ENCODE results near the gene ST6GALNAC1. TPM values are rescaled to one million over a fixed set of nuclear protein-coding genes. Genes with fewer than 3 reads are reported as not detected.

Gene ST6GALNAC1
- total RNA-seq, 4 donors from 2014 or later: 2.4 to 5.6 TPM; not detected in 2

DNA sequence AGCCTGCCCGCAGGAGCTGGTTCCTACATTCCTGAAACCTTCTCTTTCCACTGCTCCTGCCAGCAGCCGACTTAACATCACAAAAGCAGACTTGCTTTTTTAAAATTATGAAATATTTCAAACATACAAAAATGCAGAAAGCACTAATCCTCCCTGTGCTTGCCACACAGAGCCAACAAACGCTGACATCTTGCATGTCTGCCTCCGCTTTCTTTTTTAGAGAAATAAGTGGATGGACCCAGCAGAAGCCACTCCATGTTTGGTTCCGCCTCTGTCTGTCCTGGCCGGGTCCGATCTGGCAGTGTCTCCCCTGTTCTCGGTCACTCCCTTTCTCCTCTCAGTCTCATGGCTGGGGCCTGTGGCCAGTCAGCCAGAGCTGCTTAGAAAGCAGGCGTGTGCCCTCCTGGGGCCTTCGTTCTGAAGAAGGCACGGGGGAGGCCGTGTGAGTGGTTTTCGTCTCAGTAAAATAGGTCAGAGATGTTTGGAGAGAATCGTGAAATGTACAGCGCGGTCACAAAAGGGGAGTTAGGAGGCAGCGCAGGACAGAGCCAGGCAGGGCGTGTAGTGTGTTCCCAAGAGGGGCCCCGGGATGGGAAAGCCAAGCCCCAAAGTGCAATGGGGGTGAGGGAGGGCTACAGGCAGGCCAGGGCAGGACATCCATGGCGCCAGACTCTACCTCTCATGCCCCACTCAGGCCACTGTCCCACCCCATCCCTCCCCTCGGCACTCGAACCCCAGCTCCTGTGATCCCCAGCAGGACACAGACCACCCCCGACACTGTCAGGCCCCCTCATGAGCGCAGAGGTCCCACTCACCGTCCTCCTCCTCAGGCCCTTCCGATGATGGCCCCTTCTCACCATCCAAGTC is 44.0 kb upstream of the ST6GALNAC1 start:
- DNase-seq (ENCODE audit: low spot score in 2 of 2): peak; percentile 56 to 92
- intact Hi-C loops (cut with DNase I; ENCODE audit: low total_unique reads): no loop called here
- WGBS, 2 donors: 64 to 71% methylated on average over 26 of the region's 26 CpGs
- H3K4me3 ChIP-seq (ENCODE audit: low read depth, poor library complexity, severe bottlenecking): no peak overlapping the region
- TF ChIP-seq, protein P1, sequence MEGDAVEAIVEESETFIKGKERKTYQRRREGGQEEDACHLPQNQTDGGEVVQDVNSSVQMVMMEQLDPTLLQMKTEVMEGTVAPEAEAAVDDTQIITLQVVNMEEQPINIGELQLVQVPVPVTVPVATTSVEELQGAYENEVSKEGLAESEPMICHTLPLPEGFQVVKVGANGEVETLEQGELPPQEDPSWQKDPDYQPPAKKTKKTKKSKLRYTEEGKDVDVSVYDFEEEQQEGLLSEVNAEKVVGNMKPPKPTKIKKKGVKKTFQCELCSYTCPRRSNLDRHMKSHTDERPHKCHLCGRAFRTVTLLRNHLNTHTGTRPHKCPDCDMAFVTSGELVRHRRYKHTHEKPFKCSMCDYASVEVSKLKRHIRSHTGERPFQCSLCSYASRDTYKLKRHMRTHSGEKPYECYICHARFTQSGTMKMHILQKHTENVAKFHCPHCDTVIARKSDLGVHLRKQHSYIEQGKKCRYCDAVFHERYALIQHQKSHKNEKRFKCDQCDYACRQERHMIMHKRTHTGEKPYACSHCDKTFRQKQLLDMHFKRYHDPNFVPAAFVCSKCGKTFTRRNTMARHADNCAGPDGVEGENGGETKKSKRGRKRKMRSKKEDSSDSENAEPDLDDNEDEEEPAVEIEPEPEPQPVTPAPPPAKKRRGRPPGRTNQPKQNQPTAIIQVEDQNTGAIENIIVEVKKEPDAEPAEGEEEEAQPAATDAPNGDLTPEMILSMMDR (IDR thresholded peaks at IDR 0.05): no peak
- TF ChIP-seq POLR2A (IDR thresholded peaks at IDR 0.05): no peak

DNA sequence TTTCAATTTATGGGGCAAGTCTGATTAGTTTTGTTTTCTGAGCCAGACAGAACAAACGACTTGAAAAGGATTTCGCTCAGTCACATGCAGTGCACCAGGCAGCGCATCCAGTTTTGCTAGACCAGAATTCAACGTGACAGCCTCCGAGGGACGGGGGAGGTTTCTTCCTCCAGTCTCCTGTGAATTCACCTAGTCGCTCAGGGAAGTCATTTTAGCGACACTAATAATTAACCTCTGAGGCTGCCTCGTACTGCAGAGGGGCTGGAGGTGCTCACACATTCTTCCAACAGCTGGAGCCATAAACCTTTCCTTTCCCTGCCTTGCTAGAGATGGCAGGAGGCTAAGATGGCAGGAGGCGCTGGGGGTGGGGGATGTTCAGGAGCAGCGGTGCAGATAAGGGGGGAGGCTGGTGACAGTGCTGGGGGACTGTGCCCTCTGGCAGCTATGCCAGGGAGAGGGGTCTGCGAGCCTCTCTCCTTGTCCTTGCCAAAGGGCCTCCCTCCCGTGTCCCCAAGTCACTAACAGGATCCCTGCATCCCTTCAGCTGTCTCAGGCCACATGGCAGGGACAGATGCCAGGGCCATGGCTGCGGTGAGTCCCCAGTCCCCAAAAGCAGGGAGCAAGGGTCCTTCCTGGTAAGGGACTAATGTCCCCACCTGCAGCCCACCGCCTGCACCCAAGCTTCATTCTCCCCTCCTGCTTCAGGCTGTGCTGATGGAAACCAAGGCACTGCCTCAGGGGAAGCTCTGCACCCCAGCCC is 43.2 kb upstream of the ST6GALNAC1 start:
- 72% methylated on average over 15 of the region's 15 CpGs for WGBS, 2 donors
- no peak overlapping the region for H3K4me3 ChIP-seq (ENCODE audit: low read depth, poor library complexity, severe bottlenecking)
- intact Hi-C loops (cut with DNase I; ENCODE audit: low total_unique reads): no loop called here
- DNase-seq (ENCODE audit: low spot score in 2 of 2): no peak
- TF ChIP-seq, protein P1 (IDR thresholded peaks at IDR 0.05): no peak
- TF ChIP-seq POLR2A (IDR thresholded peaks at IDR 0.05): no peak

DNA sequence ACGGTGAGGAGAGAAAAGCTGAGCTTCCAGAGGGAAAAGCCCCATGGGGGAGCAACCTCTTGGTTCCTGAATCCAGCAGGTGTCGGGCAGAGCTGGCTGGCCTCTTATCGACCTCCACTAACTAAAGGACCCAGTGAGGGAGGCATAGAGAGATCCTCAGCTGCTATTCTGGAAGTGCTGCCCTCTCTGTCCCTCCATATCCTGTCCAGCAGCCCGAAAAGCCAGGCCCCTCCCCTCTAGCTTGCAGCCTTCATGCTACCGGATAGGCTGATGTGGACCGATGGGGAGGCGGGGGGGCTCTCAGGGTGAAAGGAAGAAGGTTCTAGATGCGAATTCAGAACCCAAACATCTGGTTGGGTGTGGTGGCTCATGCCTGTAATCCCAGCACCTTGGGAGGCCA is 42.3 kb upstream of the ST6GALNAC1 start:
- H3K4me3 ChIP-seq (ENCODE audit: low read depth, poor library complexity, severe bottlenecking): no peak overlapping the region
- no peak for DNase-seq (ENCODE audit: low spot score in 2 of 2)
- WGBS, 2 donors: 79 to 93% methylated on average over 8 of the region's 8 CpGs
- TF ChIP-seq POLR2A (IDR thresholded peaks at IDR 0.05): no peak
- TF ChIP-seq, protein P1 (IDR thresholded peaks at IDR 0.05): no peak
- intact Hi-C loops (cut with DNase I; ENCODE audit: low total_unique reads): no loop called here

DNA sequence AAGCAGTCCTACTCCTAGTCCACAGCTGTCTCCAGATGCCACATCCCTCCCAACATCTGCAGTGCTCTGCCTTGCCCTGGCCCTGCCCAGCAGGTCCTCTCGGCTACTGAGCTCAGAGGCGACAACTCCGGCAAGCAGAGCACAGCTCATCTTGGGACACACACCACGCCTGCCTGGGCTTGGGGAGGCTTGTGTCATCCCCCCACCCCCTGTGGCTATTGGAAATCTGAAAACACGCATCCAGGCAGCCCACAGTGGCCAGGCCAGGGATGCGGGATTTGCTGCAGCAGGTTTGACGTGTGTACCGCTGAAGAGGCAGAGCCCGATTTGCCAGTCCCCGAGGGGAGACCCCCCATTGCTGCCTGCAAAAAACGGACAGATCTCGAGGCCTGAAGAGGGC is 41.8 kb upstream of the ST6GALNAC1 start:
- TF ChIP-seq, protein P1 (IDR thresholded peaks at IDR 0.05): no peak
- TF ChIP-seq POLR2A (IDR thresholded peaks at IDR 0.05): no peak
- no peak overlapping the region for H3K4me3 ChIP-seq (ENCODE audit: low read depth, poor library complexity, severe bottlenecking)
- intact Hi-C loops (cut with DNase I; ENCODE audit: low total_unique reads): no loop called here
- 85 to 88% methylated on average over 10 to 11 of the region's 12 CpGs for WGBS, 2 donors
- no peak for DNase-seq (ENCODE audit: low spot score in 2 of 2)

DNA sequence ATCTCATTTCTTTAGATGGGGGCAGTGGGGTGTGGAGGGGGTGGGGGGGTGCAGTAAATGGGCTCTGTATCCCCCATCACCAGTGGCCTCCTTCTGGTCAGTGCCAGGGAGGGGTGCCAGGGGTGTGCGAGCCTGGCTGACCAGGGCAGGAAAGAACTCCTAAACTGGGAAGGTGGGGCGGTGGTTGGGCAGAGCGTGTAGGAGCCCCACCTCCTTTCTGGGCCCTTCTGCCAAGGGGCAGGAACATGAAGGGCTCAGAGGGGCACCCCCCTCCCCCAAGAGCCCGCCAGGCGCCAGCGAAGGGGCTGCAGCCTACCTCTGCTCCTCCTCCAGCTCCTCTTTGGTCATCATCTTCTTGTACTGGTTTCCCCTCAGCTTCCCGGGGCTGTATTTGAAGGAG is 41.2 kb upstream of the ST6GALNAC1 start:
- no peak overlapping the region for H3K4me3 ChIP-seq (ENCODE audit: low read depth, poor library complexity, severe bottlenecking)
- DNase-seq (ENCODE audit: low spot score in 2 of 2): no peak
- 87 to 88% methylated on average over 7 of the region's 7 CpGs for WGBS, 2 donors
- intact Hi-C loops (cut with DNase I; ENCODE audit: low total_unique reads): no loop called here
- TF ChIP-seq, protein P1 (IDR thresholded peaks at IDR 0.05): no peak
- TF ChIP-seq POLR2A (IDR thresholded peaks at IDR 0.05): no peak
